GM19025 (cell line): ENCODE measurements around the gene GPR15LG.

Experiments
- ATAC-seq: cut with Tn5 transposase; IDR thresholded peaks from one replicate; pipeline ENCODE4 v1.9.1; 2021; ENCODE audit warnings: mild to moderate bottlenecking, low read depth, moderate library complexity; ENCODE audit not compliant: unreplicated experiment

Gene GPR15LG

DNA sequence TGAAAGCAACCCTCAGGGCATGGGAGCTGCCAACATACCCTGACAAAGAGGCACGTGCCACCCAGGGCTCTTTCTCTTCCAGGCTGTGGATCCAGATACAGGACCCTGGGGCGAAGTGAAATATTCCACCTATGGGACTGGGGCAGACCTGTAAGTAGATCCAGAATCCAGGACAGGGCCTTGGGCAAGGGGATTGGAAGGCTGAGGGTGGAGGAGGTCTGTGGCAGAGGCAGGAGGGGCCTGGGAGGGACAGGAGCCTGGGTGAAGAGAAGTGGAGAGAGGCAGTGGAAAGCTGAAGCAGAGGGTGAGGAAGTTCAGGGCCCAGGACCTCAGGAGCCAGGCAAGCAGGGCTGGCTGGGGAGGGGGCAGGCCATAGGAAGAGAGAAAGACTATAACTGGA is 38.0 kb downstream of the GPR15LG start:
- no peak for ATAC-seq

- no peak for ATAC-seq
Measured at GRCh38 chr10:84212014-84212413, 38.4 kb downstream of the GPR15LG start.

GRCh38 chr10:84213076-84213475 is 39.5 kb downstream of the GPR15LG start:
- ATAC-seq: no peak

DNA sequence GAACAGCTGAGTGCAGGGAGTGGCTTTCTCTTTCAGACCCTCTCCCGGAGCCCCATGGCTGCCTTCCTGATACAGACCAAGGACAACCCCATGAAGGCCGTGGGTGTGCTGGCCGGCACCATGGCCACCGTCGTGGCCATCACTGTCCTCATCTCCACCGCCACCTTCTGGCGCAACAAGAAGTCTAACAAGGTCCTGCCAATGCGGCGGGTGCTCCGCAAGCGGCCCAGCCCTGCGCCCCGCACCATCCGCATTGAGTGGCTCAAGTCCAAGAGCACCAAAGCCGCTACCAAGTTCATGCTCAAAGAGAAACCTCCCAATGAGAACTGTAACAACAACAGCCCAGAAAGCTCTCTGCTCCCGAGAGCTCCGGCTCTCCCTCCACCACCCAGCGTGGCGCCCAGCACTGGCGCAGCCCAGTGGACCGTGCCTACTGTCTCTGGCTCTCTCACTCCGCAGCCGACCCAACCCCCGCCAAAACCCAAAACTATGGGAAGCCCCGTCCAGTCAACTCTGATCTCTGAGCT is 40.5 kb downstream of the GPR15LG start:
- ATAC-seq: no peak

- ATAC-seq: peak; percentile 62
Measured at GRCh38 chr10:84214612-84215235, 41.1 kb downstream of the GPR15LG start.

DNA sequence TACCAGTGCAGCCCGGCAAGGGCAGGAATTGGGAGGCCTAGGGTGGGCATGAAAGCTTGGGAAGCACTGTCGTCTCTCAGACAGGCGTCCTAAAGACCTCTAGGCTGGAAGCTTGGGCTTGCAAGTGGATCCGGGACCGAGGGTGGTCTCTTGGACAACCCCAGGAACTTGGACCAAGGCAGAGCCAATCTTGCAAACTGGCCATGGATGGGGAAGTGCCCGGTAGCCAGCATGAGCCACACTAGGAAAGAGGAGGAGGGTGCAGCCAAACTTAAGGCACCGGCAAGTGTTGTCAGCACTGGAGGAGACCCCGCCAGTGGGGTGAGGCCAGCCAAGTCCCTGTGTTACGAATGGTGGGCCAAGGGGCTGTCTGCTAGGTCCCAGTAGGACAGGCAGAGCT is 43.2 kb downstream of the GPR15LG start:
- no peak for ATAC-seq

GRCh38 chr10:84217746-84218145 is 44.1 kb downstream of the GPR15LG start:
- no peak for ATAC-seq

DNA sequence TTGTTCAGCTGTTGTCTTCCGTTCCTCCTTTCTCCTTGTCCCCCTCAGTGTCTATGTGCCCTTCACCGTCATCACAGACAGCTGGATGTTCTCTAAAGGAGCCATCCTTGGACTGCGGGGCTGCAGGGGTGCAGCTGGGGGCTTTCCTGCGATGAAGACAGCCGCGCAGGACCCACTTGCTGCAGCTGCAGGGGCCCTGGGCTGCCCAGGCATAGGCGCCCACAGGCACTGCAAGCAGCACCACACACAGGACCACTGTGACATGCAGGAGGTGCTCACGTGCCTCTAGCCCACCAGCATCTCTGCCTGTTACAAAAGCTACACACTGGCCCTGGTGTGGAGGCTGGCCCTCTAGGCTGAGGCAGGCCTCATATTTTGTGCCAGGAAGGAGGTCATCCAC is 48.3 kb downstream of the GPR15LG start:
- ATAC-seq: no peak

DNA sequence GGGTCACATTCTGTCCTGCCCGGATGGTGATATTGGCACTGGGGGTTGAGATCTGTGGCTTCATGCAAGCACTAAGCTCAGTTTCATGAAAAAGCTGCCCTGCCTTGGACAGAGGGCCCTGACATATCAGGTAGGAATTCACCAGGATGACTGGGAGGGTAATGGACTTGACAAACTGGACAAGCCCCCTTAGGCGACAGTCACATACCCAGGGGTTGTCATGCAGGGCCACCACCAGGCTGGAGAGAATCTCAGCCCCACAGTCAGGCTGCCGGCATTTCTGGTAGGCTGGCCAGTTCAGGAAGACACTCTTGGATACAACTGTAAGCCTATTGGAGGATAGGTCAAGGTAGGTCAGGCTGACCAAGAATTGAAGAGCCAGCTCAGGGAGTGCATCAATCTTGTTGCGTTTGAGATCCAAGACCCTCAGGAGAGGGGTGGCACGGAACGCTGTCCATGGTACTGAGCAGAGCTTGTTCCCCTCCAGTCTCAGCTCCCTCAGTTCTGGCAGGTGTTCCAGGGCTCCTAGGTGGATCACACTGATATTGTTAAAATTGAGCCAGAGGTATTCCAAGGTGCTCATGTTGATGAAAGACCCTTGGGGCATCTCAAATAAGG is 50.9 kb downstream of the GPR15LG start:
- ATAC-seq: no peak

DNA sequence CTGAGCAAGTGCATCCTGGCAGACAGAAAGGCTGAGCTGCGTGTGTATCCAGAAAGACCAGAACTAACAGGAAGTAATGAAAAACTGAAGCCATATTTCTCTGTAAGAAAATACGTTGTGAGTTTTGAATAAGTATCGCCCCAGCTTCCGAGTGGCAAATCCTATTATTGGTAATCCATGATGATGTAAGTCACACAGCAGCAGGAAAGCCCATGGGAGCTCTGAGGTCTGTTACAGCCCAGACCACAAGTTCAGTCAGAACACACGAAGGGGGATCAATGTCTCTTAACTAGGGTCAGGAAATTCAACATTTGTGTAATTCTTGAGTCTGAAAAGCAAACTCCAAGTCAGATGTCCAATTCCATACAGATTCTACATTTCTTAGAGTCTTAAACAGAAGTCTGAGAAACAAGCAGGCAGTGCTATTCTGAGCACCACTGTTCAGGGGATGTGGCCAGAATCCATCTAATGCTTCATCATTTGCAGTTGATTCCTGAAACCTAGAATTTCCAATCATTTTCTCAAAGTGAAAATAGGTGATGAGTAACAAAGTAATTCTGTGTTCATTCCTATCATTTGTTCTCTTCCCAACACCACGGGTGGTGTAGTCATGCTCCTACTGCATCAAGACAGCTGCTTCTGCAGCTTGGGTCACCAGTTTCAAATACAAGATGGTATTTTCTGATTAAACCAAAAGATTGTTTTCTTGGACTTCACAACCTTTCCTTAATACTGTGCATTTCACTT is 52.0 kb downstream of the GPR15LG start, which contains the start of gene LRIT2:
LRIT2 (minus strand) TSS at position 118 of the 747 bp plus-strand sequence; CDS start at position 94, 24 bp downstream.
- ATAC-seq: no peak

- ATAC-seq: no peak
Measured at GRCh38 chr10:84226616-84227015, 53.0 kb downstream of the GPR15LG start.

DNA sequence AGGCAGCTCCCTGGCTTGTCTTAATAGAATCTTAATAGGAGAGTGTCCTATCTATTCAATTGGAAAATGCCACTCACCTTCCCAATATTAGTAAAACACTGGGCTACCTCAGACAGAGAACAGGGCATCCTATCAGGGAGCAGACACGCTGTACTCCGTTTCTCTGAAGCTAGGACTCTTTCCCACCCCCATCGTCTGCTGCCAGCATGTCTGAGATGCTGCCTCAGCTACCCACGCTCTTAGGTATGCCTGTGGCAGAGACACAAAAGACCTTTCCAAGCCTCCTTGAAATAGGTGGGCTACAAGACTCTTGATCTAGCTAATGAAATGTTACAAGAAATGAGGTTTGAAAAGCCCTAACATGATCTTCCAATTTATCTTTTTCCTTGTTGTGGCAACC is 54.2 kb downstream of the GPR15LG start:
- no peak for ATAC-seq

DNA sequence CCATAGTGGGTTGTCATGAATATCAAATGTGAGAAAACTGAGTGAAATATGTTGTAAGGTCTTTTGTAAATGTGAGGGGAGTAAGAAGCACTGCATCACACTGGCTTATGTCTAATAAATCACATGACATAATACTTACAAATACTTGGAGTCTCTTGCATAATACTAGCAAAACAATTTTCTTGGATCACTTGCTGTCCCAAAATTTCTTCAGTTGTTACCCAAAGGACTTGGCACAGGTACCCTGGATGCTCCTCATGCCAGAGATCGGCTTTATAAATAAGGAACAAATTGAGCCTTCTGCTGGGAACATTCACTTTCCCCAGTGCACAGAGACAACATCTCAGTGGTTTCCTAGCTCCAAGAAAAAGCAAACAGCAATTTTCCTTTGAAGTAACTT is 56.8 kb downstream of the GPR15LG start:
- ATAC-seq: no peak

DNA sequence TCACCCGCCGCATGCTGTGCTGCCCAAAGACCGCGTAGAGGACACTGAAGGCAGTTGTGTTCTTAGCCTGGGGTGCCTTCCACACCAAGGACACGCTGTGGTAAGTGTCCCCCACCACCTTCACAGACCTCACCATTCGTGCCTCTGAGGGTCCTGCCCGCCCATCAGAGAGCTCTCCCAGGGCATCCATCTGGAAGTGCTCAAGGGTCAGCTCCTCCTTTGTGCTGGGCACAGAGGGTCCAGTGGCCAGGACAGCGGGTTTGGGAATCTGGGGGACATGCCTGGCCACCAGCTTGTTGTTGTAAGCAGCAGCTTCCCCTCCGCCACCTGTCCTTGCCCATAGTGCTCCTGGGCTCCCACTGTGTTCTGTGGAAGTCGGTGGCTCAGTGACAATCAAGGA is 58.8 kb downstream of the GPR15LG start:
- ATAC-seq: no peak

DNA sequence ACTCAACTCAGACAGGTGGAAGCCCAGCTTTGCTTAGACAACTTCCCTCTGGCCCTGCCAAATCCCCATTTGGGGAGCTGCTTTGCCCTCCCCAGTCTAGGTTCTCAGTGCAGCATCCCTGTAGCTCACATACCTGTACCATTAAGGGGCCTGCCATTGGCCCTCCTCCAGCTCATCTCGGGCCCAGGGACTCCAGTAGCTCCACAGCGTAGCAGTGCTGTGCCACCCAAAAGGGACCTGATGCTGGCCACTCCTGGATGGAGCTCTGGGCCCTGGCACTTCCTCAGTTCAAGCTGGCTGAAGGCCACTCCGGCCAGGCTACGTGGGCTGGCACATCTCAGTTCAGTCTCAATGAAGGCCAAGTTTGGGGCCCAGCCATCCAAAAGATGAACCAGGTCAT is 60.3 kb downstream of the GPR15LG start:
- no peak for ATAC-seq

DNA sequence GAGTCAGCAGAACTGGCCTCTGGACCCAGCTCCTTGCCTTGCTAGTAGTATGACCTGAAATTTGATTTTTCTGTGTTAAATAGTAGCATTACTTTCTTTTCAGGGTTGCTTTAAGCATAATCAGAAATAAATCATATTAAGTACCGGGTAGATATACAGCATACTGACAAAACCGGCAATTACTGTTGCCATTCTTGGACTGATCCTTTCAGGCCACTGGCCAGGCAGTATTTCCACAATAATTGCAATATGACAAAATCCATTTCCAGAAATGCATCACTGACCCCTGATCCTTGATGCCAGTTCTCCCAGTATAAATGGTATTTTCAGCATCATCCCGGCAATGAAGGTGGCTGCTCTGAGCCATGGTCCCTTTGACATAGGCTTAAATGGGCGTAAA is 60.9 kb downstream of the GPR15LG start:
- ATAC-seq: no peak
